Measurements from ENCODE around the gene GDF10.

Gene GDF10

DNA sequence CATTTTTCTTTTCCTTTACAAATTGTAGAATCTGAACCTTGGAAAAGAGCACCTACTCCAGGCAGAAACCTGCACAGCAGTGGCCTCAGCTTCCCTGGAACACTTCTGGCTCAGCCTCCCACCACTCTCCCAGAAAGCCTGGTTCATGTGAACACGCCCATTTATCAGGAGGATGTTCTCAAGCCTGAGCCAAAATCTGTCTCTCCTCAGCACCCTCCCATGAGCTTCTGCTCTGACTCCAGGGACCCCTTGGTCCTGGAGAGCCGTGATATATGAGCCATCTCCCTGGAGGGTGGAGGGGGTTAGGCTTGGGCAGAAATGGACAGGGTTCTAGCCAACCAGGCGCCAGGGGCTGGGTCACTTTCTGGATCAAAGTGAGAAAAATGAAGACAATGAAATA, 32.4 kb downstream of the GDF10 start:
- H3K4me1 ChIP-seq (ENCODE audit: control insufficient read depth, insufficient read depth, low read length) = peaks cover 21% of the 10 kb centered on the region
- H3K36me3 ChIP-seq (ENCODE audit: control insufficient read depth, insufficient read depth, low read length) = no peaks in the 10 kb centered on the region
- no peaks in the 10 kb centered on the region for H3K9me3 ChIP-seq (ENCODE audit: control insufficient read depth, low read length)
- H3K9ac ChIP-seq (ENCODE audit: low read length) = no peak overlapping the region
- no peak overlapping the region for H3K4me3 ChIP-seq (ENCODE audit: low read length)
- H3K27me3 ChIP-seq (ENCODE audit: control insufficient read depth, insufficient read depth, low read length) = no peaks in the 10 kb centered on the region

DNA sequence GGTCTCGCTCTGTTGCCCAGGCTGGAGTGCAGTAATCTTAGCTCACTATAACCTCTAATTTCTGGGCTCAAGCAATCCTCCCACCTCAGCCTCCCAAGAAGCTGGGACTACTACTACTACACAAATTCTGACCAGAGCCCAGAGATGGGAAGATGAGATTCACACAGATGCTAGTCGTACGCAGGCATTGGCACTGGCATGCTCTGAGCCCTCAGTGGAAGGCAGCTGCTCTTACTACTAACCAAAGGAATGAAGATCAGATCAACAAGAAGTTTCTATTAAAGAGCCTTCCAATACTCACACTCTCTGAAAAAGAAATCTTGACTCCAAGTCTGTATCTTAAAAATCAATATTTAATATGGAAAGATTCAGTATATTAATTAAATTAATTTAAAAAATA, 32.9 kb downstream of the GDF10 start:
- Histone ChIP-seq H3K9ac (ENCODE audit: low read length) (no peak overlapping the region), H3K27me3 (ENCODE audit: control insufficient read depth, insufficient read depth, low read length) (no peaks in the 10 kb centered on the region), H3K36me3 (ENCODE audit: control insufficient read depth, insufficient read depth, low read length) (no peaks in the 10 kb centered on the region), H3K4me1 (ENCODE audit: control insufficient read depth, insufficient read depth, low read length) (peaks cover 21% of the 10 kb centered on the region), H3K9me3 (ENCODE audit: control insufficient read depth, low read length) (no peaks in the 10 kb centered on the region), H3K4me3 (ENCODE audit: low read length) (no peak overlapping the region)

DNA sequence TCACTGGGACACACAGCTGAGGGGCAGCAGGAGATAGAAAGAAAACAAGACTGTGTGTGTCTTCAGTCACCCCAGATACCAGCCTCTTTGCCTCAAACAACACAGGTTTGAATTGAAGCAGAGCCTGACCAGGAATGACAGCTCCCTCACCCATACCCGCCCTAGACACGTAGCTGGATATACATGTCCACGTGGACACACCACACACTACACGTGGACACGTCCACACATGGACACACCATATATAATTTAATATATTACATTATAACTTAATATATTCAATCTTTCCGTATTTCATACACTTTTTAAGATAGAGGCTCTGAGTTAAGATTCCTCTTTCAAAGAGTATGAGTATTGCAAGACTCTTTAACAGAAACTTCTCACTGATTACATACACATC, 33.5 kb downstream of the GDF10 start:
- Histone ChIP-seq H3K4me3 (ENCODE audit: low read length) (no peak overlapping the region), H3K36me3 (ENCODE audit: control insufficient read depth, insufficient read depth, low read length) (no peaks in the 10 kb centered on the region), H3K4me1 (ENCODE audit: control insufficient read depth, insufficient read depth, low read length) (peaks cover 21% of the 10 kb centered on the region), H3K27me3 (ENCODE audit: control insufficient read depth, insufficient read depth, low read length) (no peaks in the 10 kb centered on the region), H3K9ac (ENCODE audit: low read length) (no peak overlapping the region), H3K9me3 (ENCODE audit: control insufficient read depth, low read length) (no peaks in the 10 kb centered on the region)

DNA sequence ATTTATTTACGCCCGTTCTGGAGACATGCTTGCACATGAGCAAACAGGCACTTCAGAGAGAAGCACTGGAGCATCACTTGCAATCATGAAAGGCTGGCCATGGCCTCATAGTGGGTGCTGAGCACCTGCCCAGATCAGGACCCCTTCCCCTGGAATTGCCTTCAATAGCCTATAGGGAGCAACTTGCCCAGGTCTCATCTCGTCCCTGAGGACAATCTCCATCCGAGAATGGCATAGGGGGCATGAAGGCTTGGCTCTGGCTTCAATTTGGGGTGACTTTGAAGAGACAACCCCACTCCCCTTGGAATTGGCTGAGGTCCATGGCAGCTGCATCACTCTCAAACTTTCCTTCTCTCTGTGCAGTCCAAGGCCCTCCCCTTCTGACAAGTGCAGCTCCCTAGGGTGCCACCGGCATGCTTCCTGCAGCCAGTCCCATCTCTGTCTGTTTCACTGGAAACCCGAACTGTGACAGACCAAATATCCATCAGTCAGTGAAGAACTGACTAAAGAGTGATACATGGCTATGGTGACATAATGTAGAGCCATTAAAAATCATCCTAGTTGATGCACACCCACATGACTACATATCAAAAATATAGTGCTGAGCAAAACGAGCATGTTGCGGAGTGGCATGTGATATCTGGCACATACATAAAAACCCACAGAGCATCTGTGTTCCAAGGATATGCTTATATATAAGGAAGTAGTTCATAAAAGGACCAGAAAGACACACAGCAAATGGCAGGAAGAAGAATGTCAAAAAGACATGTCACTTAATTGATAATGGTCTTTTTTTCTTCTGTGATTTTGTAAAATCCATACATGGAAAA, 34.7 kb downstream of the GDF10 start:
- no peaks in the 10 kb centered on the region for H3K27me3 ChIP-seq (ENCODE audit: control insufficient read depth, insufficient read depth, low read length)

DNA sequence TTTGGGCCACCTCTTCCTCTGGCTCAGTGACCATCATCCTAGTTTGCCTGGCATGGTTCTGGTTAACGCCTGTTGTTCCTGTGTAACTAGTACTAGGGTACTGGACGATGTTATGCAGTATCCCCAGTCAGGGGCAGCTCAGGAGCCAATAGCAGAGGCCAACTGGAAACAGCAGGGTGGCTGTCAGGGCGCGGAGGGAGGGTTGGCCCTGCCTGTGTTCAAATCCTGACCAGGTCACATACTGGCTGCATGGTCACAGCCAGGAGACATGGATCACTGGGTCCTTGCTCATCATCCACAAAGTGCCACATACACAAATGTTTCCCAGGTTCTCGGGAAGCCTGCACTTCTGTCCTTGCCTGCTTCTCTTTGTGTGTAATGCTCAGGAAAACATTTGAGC, 35.9 kb downstream of the GDF10 start:
- no peaks in the 10 kb centered on the region for H3K9me3 ChIP-seq (ENCODE audit: control insufficient read depth, low read length)
- no peaks in the 10 kb centered on the region for H3K27me3 ChIP-seq (ENCODE audit: control insufficient read depth, insufficient read depth, low read length)
- no peak overlapping the region for H3K4me3 ChIP-seq (ENCODE audit: low read length)
- peaks cover 8% of the 10 kb centered on the region for H3K4me1 ChIP-seq (ENCODE audit: control insufficient read depth, insufficient read depth, low read length)
- H3K36me3 ChIP-seq (ENCODE audit: control insufficient read depth, insufficient read depth, low read length) = no peaks in the 10 kb centered on the region
- no peak overlapping the region for H3K9ac ChIP-seq (ENCODE audit: low read length)

More for the DNA sequence above, 34.7 kb downstream of the GDF10 start:
- no peak overlapping the region for H3K4me3 ChIP-seq (ENCODE audit: low read length)
- H3K9ac ChIP-seq (ENCODE audit: low read length) = no peak overlapping the region
- no peaks in the 10 kb centered on the region for H3K36me3 ChIP-seq (ENCODE audit: control insufficient read depth, insufficient read depth, low read length)
- H3K9me3 ChIP-seq (ENCODE audit: control insufficient read depth, low read length) = no peaks in the 10 kb centered on the region
- peaks cover 20% of the 10 kb centered on the region for H3K4me1 ChIP-seq (ENCODE audit: control insufficient read depth, insufficient read depth, low read length)

DNA sequence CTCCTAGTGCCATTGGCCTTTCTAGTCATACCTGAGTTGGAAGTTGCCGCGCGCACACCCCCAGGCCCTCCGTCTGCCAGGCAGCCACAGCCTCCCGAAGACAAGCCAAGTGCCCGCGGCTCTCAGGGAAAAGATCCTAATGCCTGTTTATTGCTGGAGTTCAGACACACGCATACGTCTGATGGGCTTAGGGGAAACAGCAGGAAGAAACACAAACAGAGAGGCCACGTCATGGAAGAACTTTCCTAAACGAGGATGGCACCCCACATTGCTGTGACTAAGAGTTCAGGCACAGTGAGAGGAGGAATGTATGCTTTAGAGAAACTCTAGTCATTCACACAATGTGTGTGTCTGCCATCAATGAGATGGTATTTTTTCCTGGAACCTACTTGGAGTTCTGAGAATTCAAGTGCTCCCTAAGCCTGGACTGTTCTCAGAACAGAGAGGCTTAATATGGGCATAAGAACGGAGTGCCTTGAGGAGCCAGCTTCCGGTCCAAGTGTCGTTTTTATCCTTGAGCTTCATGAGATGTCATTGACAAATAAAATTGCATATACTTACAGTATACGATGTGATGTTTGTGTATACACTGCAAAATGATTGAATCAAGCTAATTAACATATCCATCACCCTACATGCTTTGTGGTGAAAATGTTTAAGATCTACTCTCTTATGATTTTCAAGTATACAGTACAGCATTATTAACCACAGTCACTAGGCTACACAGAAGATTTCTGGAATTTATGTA, 36.6 kb downstream of the GDF10 start:
- Histone ChIP-seq H3K9ac (ENCODE audit: low read length) (no peak overlapping the region), H3K27me3 (ENCODE audit: control insufficient read depth, insufficient read depth, low read length) (no peaks in the 10 kb centered on the region), H3K4me3 (ENCODE audit: low read length) (no peak overlapping the region), H3K4me1 (ENCODE audit: control insufficient read depth, insufficient read depth, low read length) (peaks cover 1% of the 10 kb centered on the region), H3K9me3 (ENCODE audit: control insufficient read depth, low read length) (no peaks in the 10 kb centered on the region), H3K36me3 (ENCODE audit: control insufficient read depth, insufficient read depth, low read length) (no peaks in the 10 kb centered on the region)

DNA sequence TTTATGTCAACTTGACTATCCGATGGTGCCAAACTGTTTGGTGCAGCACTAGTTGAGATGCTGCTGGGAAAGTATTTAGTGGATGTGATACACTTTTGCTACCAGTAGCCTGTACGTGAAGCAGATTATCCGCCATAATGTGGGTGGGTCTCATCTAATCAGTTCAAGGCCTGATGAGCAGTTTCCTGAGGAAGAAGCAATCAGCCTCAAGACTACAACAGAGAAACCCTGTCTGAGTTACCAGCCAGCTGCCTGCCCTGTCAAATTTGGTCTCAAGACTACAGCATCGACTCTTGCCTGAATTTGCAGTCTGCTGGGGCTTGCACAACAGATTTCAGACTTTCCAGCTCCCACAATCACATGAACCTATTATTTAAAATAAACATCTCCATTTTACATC, 37.3 kb downstream of the GDF10 start:
- Histone ChIP-seq H3K9ac (ENCODE audit: low read length) (no peak overlapping the region), H3K27me3 (ENCODE audit: control insufficient read depth, insufficient read depth, low read length) (no peaks in the 10 kb centered on the region), H3K4me1 (ENCODE audit: control insufficient read depth, insufficient read depth, low read length) (no peaks in the 10 kb centered on the region), H3K4me3 (ENCODE audit: low read length) (no peak overlapping the region), H3K9me3 (ENCODE audit: control insufficient read depth, low read length) (no peaks in the 10 kb centered on the region), H3K36me3 (ENCODE audit: control insufficient read depth, insufficient read depth, low read length) (no peaks in the 10 kb centered on the region)

DNA sequence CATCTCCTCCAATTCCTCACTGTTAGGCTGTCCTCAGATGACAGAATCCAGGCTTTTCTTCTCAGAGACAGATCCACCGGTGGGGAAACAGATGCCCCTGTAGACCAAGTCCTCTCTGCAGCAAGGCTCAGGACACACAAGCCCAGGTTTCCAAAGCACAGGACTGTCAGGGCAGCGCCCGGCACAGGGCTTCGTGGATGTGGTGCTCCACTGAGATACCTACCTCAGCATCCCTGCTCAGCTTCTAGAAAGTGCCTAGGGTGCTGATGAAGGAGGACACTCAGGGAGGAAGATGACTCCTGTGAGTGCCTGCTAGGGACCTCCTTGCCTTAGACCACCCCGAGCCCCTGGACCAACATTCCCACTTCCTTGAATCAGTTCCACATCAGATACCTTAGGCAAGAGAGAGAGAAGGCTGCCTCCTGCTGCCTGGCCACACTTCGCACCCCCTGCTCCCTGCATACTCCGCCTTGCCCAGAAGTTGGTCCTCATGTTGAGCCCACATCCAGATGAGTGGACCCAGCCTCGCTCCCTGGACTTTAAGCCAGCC, 39.3 kb downstream of the GDF10 start:
- Histone ChIP-seq H3K4me3 (ENCODE audit: low read length) (no peak overlapping the region), H3K4me1 (ENCODE audit: control insufficient read depth, insufficient read depth, low read length) (no peaks in the 10 kb centered on the region), H3K9ac (ENCODE audit: low read length) (no peak overlapping the region), H3K36me3 (ENCODE audit: control insufficient read depth, insufficient read depth, low read length) (no peaks in the 10 kb centered on the region), H3K27me3 (ENCODE audit: control insufficient read depth, insufficient read depth, low read length) (no peaks in the 10 kb centered on the region), H3K9me3 (ENCODE audit: control insufficient read depth, low read length) (no peaks in the 10 kb centered on the region)

DNA sequence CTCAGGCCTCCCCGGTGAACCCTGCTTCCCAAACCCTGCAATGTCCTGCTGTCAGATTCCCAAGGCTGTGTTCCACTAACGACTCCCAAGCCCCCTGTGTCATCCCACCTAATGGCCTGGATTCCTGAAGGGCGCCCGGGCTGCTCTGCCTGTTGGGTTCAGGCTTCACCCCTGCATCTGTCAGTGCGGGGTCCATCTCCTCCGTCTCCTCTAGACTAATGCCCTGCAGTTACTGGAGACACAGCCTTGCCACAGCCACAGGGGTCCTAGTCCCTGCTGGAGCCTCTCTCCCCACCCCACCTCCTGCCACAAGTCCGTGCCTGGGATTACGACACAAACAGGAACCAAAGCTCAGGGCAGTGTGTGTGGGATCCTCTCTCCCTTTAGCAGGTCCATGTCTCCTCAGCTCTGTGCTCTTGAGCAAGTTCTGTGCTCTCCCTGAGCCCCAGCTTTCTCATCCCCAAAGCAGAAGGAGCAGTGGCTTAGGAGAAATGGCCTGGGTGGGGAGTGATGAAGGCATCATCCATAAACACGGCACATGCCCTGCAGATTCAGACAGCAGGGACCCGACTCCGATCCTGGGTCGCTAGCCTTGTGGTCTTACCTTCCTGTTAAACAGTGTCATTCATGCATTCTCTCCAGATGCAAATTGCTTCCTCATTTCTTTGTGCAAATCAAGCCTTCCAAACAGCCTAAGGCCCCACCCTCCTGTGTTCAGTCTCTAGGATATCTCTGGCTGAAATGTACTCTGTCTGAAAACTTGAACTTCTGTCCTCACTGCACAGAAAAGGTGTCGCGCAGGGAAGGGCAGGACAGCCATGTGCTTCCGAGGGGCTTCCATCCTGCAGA, 40.0 kb downstream of the GDF10 start:
- no peaks in the 10 kb centered on the region for H3K4me1 ChIP-seq (ENCODE audit: control insufficient read depth, insufficient read depth, low read length)
- no peaks in the 10 kb centered on the region for H3K27me3 ChIP-seq (ENCODE audit: control insufficient read depth, insufficient read depth, low read length)
- H3K36me3 ChIP-seq (ENCODE audit: control insufficient read depth, insufficient read depth, low read length) = no peaks in the 10 kb centered on the region
- H3K9me3 ChIP-seq (ENCODE audit: control insufficient read depth, low read length) = no peaks in the 10 kb centered on the region
- no peak overlapping the region for H3K9ac ChIP-seq (ENCODE audit: low read length)
- no peak overlapping the region for H3K4me3 ChIP-seq (ENCODE audit: low read length)

DNA sequence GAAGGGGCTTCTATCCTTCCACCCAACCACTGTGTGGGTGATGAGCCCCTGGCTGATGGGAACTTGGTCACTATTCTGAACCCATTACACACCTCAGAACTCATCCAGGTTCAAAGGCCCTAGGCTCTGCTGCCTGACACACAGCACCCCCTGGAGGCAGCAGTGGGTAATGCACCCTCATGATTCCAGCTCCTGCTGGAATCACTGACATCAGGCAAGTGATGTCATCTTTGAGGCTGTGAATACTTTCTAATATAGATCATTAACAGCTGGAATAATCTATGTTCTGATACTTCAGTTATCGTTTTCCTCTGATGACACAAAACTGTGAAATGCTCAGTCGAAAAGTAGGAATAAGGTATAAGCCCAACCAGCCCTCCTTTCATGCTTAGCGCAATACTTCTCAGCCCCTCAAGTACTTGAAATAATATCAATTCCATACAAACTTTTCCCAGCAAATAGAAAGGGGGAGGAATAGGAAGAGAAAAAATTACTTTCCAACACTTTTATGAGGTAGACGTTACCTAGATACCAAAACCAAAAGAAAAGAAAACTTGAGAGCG, 40.7 kb downstream of the GDF10 start:
- Histone ChIP-seq H3K36me3 (ENCODE audit: control insufficient read depth, insufficient read depth, low read length) (no peaks in the 10 kb centered on the region), H3K9ac (ENCODE audit: low read length) (no peak overlapping the region), H3K4me3 (ENCODE audit: low read length) (no peak overlapping the region), H3K27me3 (ENCODE audit: control insufficient read depth, insufficient read depth, low read length) (no peaks in the 10 kb centered on the region), H3K9me3 (ENCODE audit: control insufficient read depth, low read length) (no peaks in the 10 kb centered on the region), H3K4me1 (ENCODE audit: control insufficient read depth, insufficient read depth, low read length) (no peaks in the 10 kb centered on the region)

DNA sequence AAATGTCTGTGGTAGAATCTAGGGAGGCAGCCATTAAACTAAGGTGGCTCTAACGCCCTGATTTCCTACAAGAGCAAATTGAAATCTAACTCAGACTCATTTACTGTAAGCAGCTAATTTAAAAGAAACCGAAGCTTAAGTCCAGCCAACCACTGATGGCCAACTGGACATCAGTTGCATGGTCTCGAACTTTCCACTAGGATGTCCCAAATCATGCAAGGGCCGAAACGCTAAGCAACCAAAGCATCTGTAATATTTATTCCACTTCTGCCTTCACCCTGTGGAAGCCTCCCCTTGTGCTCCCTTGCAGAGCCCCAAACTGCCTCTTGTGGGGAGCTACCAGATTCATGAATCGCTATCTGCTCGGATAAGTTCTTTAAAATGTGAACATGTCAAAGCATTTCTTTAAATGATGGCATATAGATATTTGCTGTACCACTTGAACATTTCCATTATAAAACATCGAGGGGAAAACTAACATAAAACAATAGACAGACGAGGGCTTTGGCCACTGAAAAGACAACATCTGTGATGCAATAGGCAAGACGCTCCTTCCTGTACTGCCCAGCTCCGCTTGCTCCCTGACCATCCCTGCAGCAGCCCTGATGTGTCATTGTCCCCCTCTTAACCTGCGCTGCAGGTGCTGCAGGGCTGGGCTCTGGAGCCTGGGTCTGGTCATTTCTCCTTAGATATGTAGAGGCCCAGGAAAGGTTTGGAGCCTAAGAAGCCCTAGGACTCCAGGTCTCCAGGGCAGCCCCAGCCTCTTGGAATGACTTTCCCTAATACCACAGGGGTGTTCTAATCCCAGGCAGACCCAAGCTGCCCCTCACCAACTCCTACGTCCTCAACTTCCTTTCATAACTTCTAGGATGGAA, 45.2 kb downstream of the GDF10 start:
- Histone ChIP-seq H3K27me3 (ENCODE audit: control insufficient read depth, insufficient read depth, low read length) (no peaks in the 10 kb centered on the region), H3K9ac (ENCODE audit: low read length) (no peak overlapping the region), H3K4me3 (ENCODE audit: low read length) (no peak overlapping the region), H3K9me3 (ENCODE audit: control insufficient read depth, low read length) (no peaks in the 10 kb centered on the region), H3K4me1 (ENCODE audit: control insufficient read depth, insufficient read depth, low read length) (no peaks in the 10 kb centered on the region), H3K36me3 (ENCODE audit: control insufficient read depth, insufficient read depth, low read length) (no peaks in the 10 kb centered on the region)
